ENCODE data around the gene GATD1. TPM values are rescaled to one million over a fixed set of nuclear protein-coding genes. Genes with fewer than 3 reads are reported as not detected.

The GATD1 gene
- total and polyA plus RNA-seq, 3 donors from 2014 or later = 64.3 to 84.2 (median 80.9) TPM

- peaks cover 38% of the 10 kb centered on the region for H3K4me1 ChIP-seq
- H3K36me3 ChIP-seq (ENCODE audit: low read depth, missing control alignments) = no peaks in the 10 kb centered on the region
- H3K9me3 ChIP-seq = no peaks in the 10 kb centered on the region
- intact Hi-C loops (cut with DNase I; ENCODE audit: low total_unique reads) = loop anchor here (10.0 kb wide), 1 partner anchor 174 kb away; no protein-coding TSS in a partner anchor
- TF ChIP-seq CTCF (IDR thresholded peaks at IDR 0.05) (no peak), POLR2A (IDR thresholded peaks at IDR 0.05) (no peak)
- no peaks in the 10 kb centered on the region for H3K27me3 ChIP-seq
- WGBS, 2 donors = 60 to 72% methylated on average over 3 to 15 of the region's 15 CpGs
- H3K27ac ChIP-seq = peak overlapping the region in 1 of 2 donors; percentile 83
- no peak for DNase-seq
- no peak overlapping the region for H3K4me3 ChIP-seq
These were observed 48.3 kb downstream of the GATD1 start for GRCh38 chr11:728901-729491.

GRCh38 chr11:727859-728748, 49.2 kb downstream of the GATD1 start:
- H3K4me1 ChIP-seq = peaks cover 38% of the 10 kb centered on the region
- H3K36me3 ChIP-seq (ENCODE audit: low read depth, missing control alignments) = no peaks in the 10 kb centered on the region
- TF ChIP-seq CTCF (IDR thresholded peaks at IDR 0.05) (peak; percentile 92 to 97 (median 95)), POLR2A (IDR thresholded peaks at IDR 0.05) (no peak)
- H3K27ac ChIP-seq = peak overlapping the region; percentile 76 to 83
- 48 to 53% methylated on average over 5 to 27 of the region's 31 CpGs for WGBS, 2 donors
- peak; percentile 84 for DNase-seq
- no peaks in the 10 kb centered on the region for H3K9me3 ChIP-seq
- no peak overlapping the region for H3K4me3 ChIP-seq
- intact Hi-C loops (cut with DNase I; ENCODE audit: low total_unique reads) = loop anchor here (10.0 kb wide), 1 partner anchor 173 kb away; no protein-coding TSS in a partner anchor
- no peaks in the 10 kb centered on the region for H3K27me3 ChIP-seq

- Histone ChIP-seq H3K27ac (peak overlapping the region; percentile 76 to 83), H3K36me3 (ENCODE audit: low read depth, missing control alignments) (no peaks in the 10 kb centered on the region), H3K4me3 (no peak overlapping the region), H3K27me3 (no peaks in the 10 kb centered on the region), H3K4me1 (peaks cover 38% of the 10 kb centered on the region), H3K9me3 (no peaks in the 10 kb centered on the region)
- intact Hi-C loops (cut with DNase I; ENCODE audit: low total_unique reads) = loop anchor here (10.0 kb wide), 1 partner anchor 172 kb away; no protein-coding TSS in a partner anchor
- DNase-seq = no peak
- 74 to 81% methylated on average over 5 to 12 of the region's 12 CpGs for WGBS, 2 donors
- TF ChIP-seq POLR2A (IDR thresholded peaks at IDR 0.05) = no peak
- no peak for TF ChIP-seq CTCF (IDR thresholded peaks at IDR 0.05)
These were observed 50.0 kb downstream of the GATD1 start for GRCh38 chr11:727281-727701.

GRCh38 chr11:726278-727220, 50.7 kb downstream of the GATD1 start:
- intact Hi-C loops (cut with DNase I; ENCODE audit: low total_unique reads) = loop anchor here (10.0 kb wide), 1 partner anchor 172 kb away; no protein-coding TSS in a partner anchor
- H3K27me3 ChIP-seq = no peaks in the 10 kb centered on the region
- peaks cover 38% of the 10 kb centered on the region for H3K4me1 ChIP-seq
- TF ChIP-seq POLR2A (IDR thresholded peaks at IDR 0.05) = no peak
- no peak for TF ChIP-seq CTCF (IDR thresholded peaks at IDR 0.05)
- no peaks in the 10 kb centered on the region for H3K36me3 ChIP-seq (ENCODE audit: low read depth, missing control alignments)
- peak; percentile 60 for DNase-seq
- whole genome bisulfite sequencing, 2 donors = 7 to 8% methylated on average over 12 to 61 of the region's 61 CpGs
- H3K4me3 ChIP-seq = peak overlapping the region in 1 of 2 donors; percentile 4
- peak overlapping the region; percentile 66 to 83 for H3K27ac ChIP-seq
- no peaks in the 10 kb centered on the region for H3K9me3 ChIP-seq

Measured in testis (tissue), 3 donors.